Cardiac fibroblast (primary cell): Measurements from ENCODE around the gene TMEM129.

Experiments used
- DNase-seq, 2 donors: peaks; one replicate each; pipeline versions ENCODE4 v3.0.0 to v3.0.0-alpha.2; 2010; ENCODE audit warnings: low read depth in 2 of 2
- H3K4me3 ChIP-seq, 2 donors: replicated peaks in 1 of 2; 1 replicate in 1 of 2; 2 replicates in 1 of 2; pipeline ENCODE4 v1.5.1; 2011; ENCODE audit warnings: low read depth in 2 of 2, low read length in 2 of 2, mild to moderate bottlenecking in 2 of 2, moderate library complexity in 1 of 2
- CTCF ChIP-seq: IDR thresholded peaks from one replicate; pipeline ENCODE4 v1.5.1; 2011; ENCODE audit warnings: low read depth, mild to moderate bottlenecking, low read length, inconsistent platforms

TMEM129 gene

GRCh38 chr4:1753294-1753696 lies 32.2 kb upstream of the TMEM129 start:
- DNase-seq: no peak
- TF ChIP-seq CTCF: no peak

GRCh38 chr4:1752284-1753041 lies 31.3 kb upstream of the TMEM129 start:
- DNase-seq: peak; percentile 14 to 39
- H3K4me3 ChIP-seq: no peak overlapping the region
- TF ChIP-seq CTCF: no peak

More at GRCh38 chr4:1753294-1753696, 32.2 kb upstream of the TMEM129 start:
- no peak overlapping the region for H3K4me3 ChIP-seq

GRCh38 chr4:1751919-1752283 lies 30.8 kb upstream of the TMEM129 start:
- no peak for DNase-seq
- no peak for TF ChIP-seq CTCF

GRCh38 chr4:1751155-1751918 lies 30.2 kb upstream of the TMEM129 start:
- no peak for TF ChIP-seq CTCF
- H3K4me3 ChIP-seq: no peak overlapping the region
- DNase-seq: no peak

More at GRCh38 chr4:1751919-1752283, 30.8 kb upstream of the TMEM129 start:
- no peak overlapping the region for H3K4me3 ChIP-seq

DNA sequence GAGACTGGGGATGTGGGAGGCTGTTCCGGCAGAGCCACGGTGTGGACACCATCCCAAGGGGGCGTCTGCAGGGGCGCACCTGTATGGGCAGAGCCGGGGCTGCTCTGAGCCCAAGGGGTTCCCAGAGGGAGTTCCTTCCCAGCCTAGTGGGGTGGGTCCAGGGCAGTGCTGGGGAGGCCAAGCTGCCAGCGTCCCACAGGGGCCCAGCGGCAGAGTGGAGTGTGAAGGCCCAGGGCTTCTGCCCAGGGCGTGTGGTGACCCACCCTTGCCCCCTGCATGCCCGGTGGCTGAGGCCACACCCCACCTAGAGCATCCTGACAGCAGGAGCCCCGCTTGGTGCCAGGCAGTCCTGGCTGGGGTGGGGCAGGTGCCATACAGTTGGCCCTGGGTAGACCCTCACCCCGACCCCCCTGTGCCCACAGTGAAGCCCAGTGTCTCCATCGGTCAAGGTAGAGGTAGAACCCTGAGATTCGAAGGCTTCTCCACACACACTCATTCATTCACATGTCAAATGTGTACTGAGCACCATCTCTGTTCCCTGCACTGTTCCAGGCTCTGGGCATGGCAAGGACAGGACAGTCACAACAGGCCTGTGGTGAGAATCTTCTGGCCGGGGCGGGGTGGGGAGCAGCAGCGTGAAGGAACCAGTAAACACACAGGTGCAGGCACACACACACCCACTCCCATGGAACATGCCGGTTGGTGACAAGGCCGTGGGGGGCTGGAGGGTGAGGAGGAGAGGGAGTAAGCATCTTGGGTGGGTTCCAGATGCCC lies 29.4 kb upstream of the TMEM129 start:
- H3K4me3 ChIP-seq: no peak overlapping the region
- no peak for TF ChIP-seq CTCF

DNA sequence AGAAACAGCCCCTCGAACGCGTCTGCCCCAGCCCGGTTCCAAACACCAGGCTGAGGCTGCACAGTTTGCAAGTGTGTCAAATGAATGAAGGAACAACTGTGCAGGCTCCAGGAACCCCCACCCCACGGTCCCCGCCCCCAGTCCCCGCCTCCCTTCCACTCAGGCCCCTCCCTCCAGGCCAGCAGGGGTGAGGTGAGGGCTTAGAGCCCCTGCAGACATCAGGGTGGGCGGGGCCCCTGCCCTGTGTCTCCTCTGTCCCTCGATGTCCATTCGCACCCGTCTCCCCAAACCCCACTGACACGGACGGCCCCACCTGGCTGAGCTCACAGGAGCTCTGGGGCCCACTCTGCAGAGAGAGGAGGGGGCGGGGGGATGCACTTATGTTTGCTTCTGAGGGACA lies 28.7 kb upstream of the TMEM129 start:
- H3K4me3 ChIP-seq: no peak overlapping the region
- TF ChIP-seq CTCF: no peak
- no peak for DNase-seq

More for the DNA sequence above, 29.4 kb upstream of the TMEM129 start:
- DNase-seq: no peak
